ENCODE results near the gene COA3.

The COA3 gene

GRCh38 chr17:42817866-42818265 is 19.4 kb upstream of the COA3 start:
- DNase-seq (ENCODE audit: low read depth) = no peak

GRCh38 chr17:42814633-42815399 is 16.3 kb upstream of the COA3 start:
- DNase-seq (ENCODE audit: low read depth) = no peak

- DNase-seq (ENCODE audit: low read depth) = no peak
Measured at GRCh38 chr17:42809250-42809649, 10.7 kb upstream of the COA3 start.

- DNase-seq (ENCODE audit: low read depth) = no peak
Measured at GRCh38 chr17:42806249-42806648, 7.7 kb upstream of the COA3 start.

- no peak for DNase-seq (ENCODE audit: low read depth)
Measured at GRCh38 chr17:42804918-42805367, 6.4 kb upstream of the COA3 start.

- no peak for DNase-seq (ENCODE audit: low read depth)
Measured at GRCh38 chr17:42803074-42803883, 4.8 kb upstream of the COA3 start.

- DNase-seq (ENCODE audit: low read depth) = no peak
Measured at GRCh38 chr17:42798011-42798382, 507 bp downstream of the COA3 start.

- no peak for DNase-seq (ENCODE audit: low read depth)
Measured at GRCh38 chr17:42797067-42798007, 1.2 kb downstream of the COA3 start.

- no peak for DNase-seq (ENCODE audit: low read depth)
Measured at GRCh38 chr17:42796066-42796758, 2.3 kb downstream of the COA3 start.

- no peak for DNase-seq (ENCODE audit: low read depth)
Measured at GRCh38 chr17:42795465-42795864, 3.0 kb downstream of the COA3 start.

GRCh38 chr17:42795061-42795460 is 3.4 kb downstream of the COA3 start:
- DNase-seq (ENCODE audit: low read depth) = no peak

GRCh38 chr17:42792545-42792944 is 6.0 kb downstream of the COA3 start:
- DNase-seq (ENCODE audit: low read depth) = no peak

GRCh38 chr17:42791948-42792347 is 6.6 kb downstream of the COA3 start:
- DNase-seq (ENCODE audit: low read depth) = no peak

GRCh38 chr17:42787266-42787665 is 11.2 kb downstream of the COA3 start:
- DNase-seq (ENCODE audit: low read depth) = no peak

- DNase-seq (ENCODE audit: low read depth) = no peak
Measured at GRCh38 chr17:42784811-42785592, 13.5 kb downstream of the COA3 start.

GRCh38 chr17:42784409-42784808 is 14.1 kb downstream of the COA3 start:
- DNase-seq (ENCODE audit: low read depth) = no peak

- no peak for DNase-seq (ENCODE audit: low read depth)
Measured at GRCh38 chr17:42783791-42784138, 14.7 kb downstream of the COA3 start.

- no peak for DNase-seq (ENCODE audit: low read depth)
Measured at GRCh38 chr17:42783062-42783790, 15.3 kb downstream of the COA3 start.

- DNase-seq (ENCODE audit: low read depth) = no peak
Measured at GRCh38 chr17:42782166-42783061, 16.1 kb downstream of the COA3 start.

All from T-helper 22 cell (primary cell).